ENCODE measurements around the gene ARMC9.
"Not testable (repeated sequence)": the region's sequence is repeated elsewhere in the genome, so short reads cannot be mapped to it uniquely, and the experiment has no call there.

The ARMC9 gene

GRCh38 chr2:231244382-231245248 lies 46.2 kb downstream of the ARMC9 start:
- DNase-seq, result no peak

- no peak for DNase-seq
These were observed 47.0 kb downstream of the ARMC9 start for GRCh38 chr2:231245249-231246094.

- no peak for DNase-seq
These were observed 47.9 kb downstream of the ARMC9 start for GRCh38 chr2:231246171-231246842.

- DNase-seq, result no peak
These were observed 51.7 kb downstream of the ARMC9 start for GRCh38 chr2:231250146-231250545.

- DNase-seq, result no peak
These were observed 52.3 kb downstream of the ARMC9 start for GRCh38 chr2:231250698-231251097.

- not testable (repeated sequence) for DNase-seq
These were observed 54.9 kb downstream of the ARMC9 start for GRCh38 chr2:231253292-231253691.

GRCh38 chr2:231256494-231256893 lies 58.1 kb downstream of the ARMC9 start:
- no peak for DNase-seq

- no peak for DNase-seq
These were observed 59.3 kb downstream of the ARMC9 start for GRCh38 chr2:231257763-231258162.

GRCh38 chr2:231258701-231259100 lies 60.3 kb downstream of the ARMC9 start:
- no peak for DNase-seq

- no peak for DNase-seq
These were observed 60.7 kb downstream of the ARMC9 start for GRCh38 chr2:231259104-231259503.

GRCh38 chr2:231260442-231261208 lies 62.2 kb downstream of the ARMC9 start:
- DNase-seq, result no peak

- DNase-seq, result no peak
These were observed 64.8 kb downstream of the ARMC9 start for GRCh38 chr2:231263118-231263831.

GRCh38 chr2:231270221-231271114 lies 72.0 kb downstream of the ARMC9 start:
- DNase-seq, result no peak

GRCh38 chr2:231272991-231273390 lies 74.6 kb downstream of the ARMC9 start:
- no peak for DNase-seq

- no peak for DNase-seq
These were observed 78.6 kb downstream of the ARMC9 start for GRCh38 chr2:231276987-231277386.

- no peak for DNase-seq
These were observed 79.5 kb downstream of the ARMC9 start for GRCh38 chr2:231277962-231278361.

GRCh38 chr2:231278868-231279267 lies 80.4 kb downstream of the ARMC9 start:
- no peak for DNase-seq

- no peak for DNase-seq
These were observed 82.4 kb downstream of the ARMC9 start for GRCh38 chr2:231280846-231281245.

GRCh38 chr2:231284296-231284695 lies 85.9 kb downstream of the ARMC9 start:
- no peak for DNase-seq

GRCh38 chr2:231286964-231287363 lies 88.5 kb downstream of the ARMC9 start:
- DNase-seq, result no peak

GRCh38 chr2:231287696-231288095 lies 89.3 kb downstream of the ARMC9 start:
- no peak for DNase-seq

All from amniotic stem cell (primary cell).